ENCODE measurements around the gene ZFAND3. TPM values are rescaled to one million over a fixed set of nuclear protein-coding genes. Genes with fewer than 3 reads are reported as not detected.

Gene ZFAND3
- total RNA-seq, 1 experiment from 2014 or later: 47.2 TPM

- no peak for ATAC-seq
- BruUV-seq (replicated peaks): no TSS peak
- H3K9ac ChIP-seq (ENCODE audit: low read length): no peak overlapping the region
- RAD21 ChIA-PET (ENCODE audit: low non-redundant PET in 1 of 2, low total read pairs in 2 of 2, uncharacterized antibody in 2 of 2, unreplicated experiment in 2 of 2): no interaction called here
- no peak overlapping the region for H2AFZ ChIP-seq (ENCODE audit: low read depth, low read length, poor library complexity, severe bottlenecking)
- intact Hi-C loops (cut with micrococcal nuclease): loop anchor here (1.0 kb wide), 1 partner anchor 30 kb away; no protein-coding TSS in a partner anchor
- H3K9me3 ChIP-seq (ENCODE audit: control insufficient read depth in 1 of 2, insufficient read depth in 1 of 2, low read depth in 1 of 2, low read length in 2 of 2): no peaks in the 10 kb centered on the region
- CTCF ChIA-PET: no interaction called here
- H3K27ac ChIP-seq (ENCODE audit: low read depth, low read length): no peak overlapping the region
- no peaks in the 10 kb centered on the region for H3K9me2 ChIP-seq (ENCODE audit: insufficient read depth)
- peaks cover 12% of the 10 kb centered on the region; the same call in 1 of the 2 replicates for H4K20me1 ChIP-seq (ENCODE audit: insufficient read depth)
- TF ChIP-seq SP1 (IDR thresholded peaks at IDR 0.05; ENCODE audit: low read depth): no peak
- peaks cover 49% of the 10 kb centered on the region for H3K79me2 ChIP-seq (ENCODE audit: insufficient read depth, low read length)
- H3K4me1 ChIP-seq (ENCODE audit: control insufficient read depth in 1 of 2, insufficient read depth in 2 of 2, low read length in 2 of 2): no peaks in the 10 kb centered on the region
- DNase-seq (ENCODE audit: low read depth, low spot score): no peak
- H3K4me3 ChIP-seq (replicated peaks in 1 of 2; ENCODE audit: low read depth in 1 of 2, low read length in 2 of 2): no peak overlapping the region
- H3K27me3 ChIP-seq (ENCODE audit: insufficient read depth, low read length): no peaks in the 10 kb centered on the region
- H3K4me2 ChIP-seq (ENCODE audit: low read length): no peak overlapping the region
- POLR2A ChIA-PET: no interaction called here
- no peaks in the 10 kb centered on the region for H3K36me3 ChIP-seq (ENCODE audit: control insufficient read depth in 1 of 2, insufficient read depth in 2 of 2, low read length in 2 of 2)
Observed at GRCh38 chr6:37916675-37917074, 97.1 kb downstream of the ZFAND3 start.

- Histone ChIP-seq H3K4me2 (ENCODE audit: low read length) (no peak overlapping the region), H2AFZ (ENCODE audit: low read depth, low read length, poor library complexity, severe bottlenecking) (no peak overlapping the region), H4K20me1 (ENCODE audit: insufficient read depth) (peaks cover 7% of the 10 kb centered on the region; the same call in 1 of the 2 replicates), H3K27me3 (ENCODE audit: insufficient read depth, low read length) (no peaks in the 10 kb centered on the region), H3K4me3 (replicated peaks in 1 of 2; ENCODE audit: low read depth in 1 of 2, low read length in 2 of 2) (no peak overlapping the region), H3K4me1 (ENCODE audit: control insufficient read depth in 1 of 2, insufficient read depth in 2 of 2, low read length in 2 of 2) (no peaks in the 10 kb centered on the region), H3K79me2 (ENCODE audit: insufficient read depth, low read length) (peaks cover 49% of the 10 kb centered on the region), H3K9me2 (ENCODE audit: insufficient read depth) (no peaks in the 10 kb centered on the region), H3K27ac (ENCODE audit: low read depth, low read length) (no peak overlapping the region), H3K36me3 (ENCODE audit: control insufficient read depth in 1 of 2, insufficient read depth in 2 of 2, low read length in 2 of 2) (no peaks in the 10 kb centered on the region), H3K9me3 (ENCODE audit: control insufficient read depth in 1 of 2, insufficient read depth in 1 of 2, low read depth in 1 of 2, low read length in 2 of 2) (no peaks in the 10 kb centered on the region), H3K9ac (ENCODE audit: low read length) (no peak overlapping the region)
- intact Hi-C loops (cut with micrococcal nuclease): loop anchor here (1.0 kb wide), 1 partner anchor 29 kb away; no protein-coding TSS in a partner anchor
- BruUV-seq (replicated peaks): no TSS peak
- DNase-seq (ENCODE audit: low read depth, low spot score): no peak
- ChIA-PET CTCF (no interaction called here), RAD21 (ENCODE audit: low non-redundant PET in 1 of 2, low total read pairs in 2 of 2, uncharacterized antibody in 2 of 2, unreplicated experiment in 2 of 2) (no interaction called here), POLR2A (no interaction called here)
- TF ChIP-seq CTCF (IDR thresholded peaks at IDR 0.05 in 2 of 3, conservative IDR thresholded peaks at IDR 0.05 in 1 of 3; ENCODE audit: borderline replicate concordance in 1 of 3, insufficient read depth in 1 of 3, low read depth in 2 of 3, low read length in 2 of 3): no peak
- ATAC-seq: no peak
Observed at GRCh38 chr6:37917566-37917965, 98.0 kb downstream of the ZFAND3 start.
